Hematopoietic multipotent progenitor cell treated with erythropoietin and hydrocortisone succinate and interleukin-3 and kit ligand, for 6 days (in vitro differentiated cells): ENCODE results near the gene PTGER2.

Source experiments
- DNase-seq: peaks from one replicate; pipeline ENCODE4 v3.0.0-alpha.2; 2015

The PTGER2 gene

GRCh38 chr14:52342849-52343596 lies 28.9 kb downstream of the PTGER2 start:
- no peak for DNase-seq

- DNase-seq = no peak
Observed at GRCh38 chr14:52346778-52347177, 32.7 kb downstream of the PTGER2 start.

DNA sequence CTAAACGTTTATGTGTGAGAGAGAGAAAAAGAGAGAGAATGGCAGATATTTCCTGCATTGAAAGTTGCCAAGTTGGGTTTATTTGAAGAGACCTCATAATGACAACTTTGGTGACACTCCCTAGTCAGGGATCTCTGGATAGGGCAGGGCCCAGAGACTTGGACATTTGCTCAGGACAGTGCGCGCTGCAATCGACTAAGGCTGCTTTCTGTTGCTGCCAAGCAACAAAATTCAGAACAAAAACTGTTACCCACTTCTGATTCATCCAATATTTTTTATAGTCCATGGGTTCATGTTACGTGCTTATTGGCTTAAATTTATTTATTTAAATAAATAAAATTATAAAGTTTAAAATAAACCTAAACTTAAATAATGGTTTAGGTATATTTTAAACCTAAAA lies 34.2 kb downstream of the PTGER2 start:
- DNase-seq = no peak

DNA sequence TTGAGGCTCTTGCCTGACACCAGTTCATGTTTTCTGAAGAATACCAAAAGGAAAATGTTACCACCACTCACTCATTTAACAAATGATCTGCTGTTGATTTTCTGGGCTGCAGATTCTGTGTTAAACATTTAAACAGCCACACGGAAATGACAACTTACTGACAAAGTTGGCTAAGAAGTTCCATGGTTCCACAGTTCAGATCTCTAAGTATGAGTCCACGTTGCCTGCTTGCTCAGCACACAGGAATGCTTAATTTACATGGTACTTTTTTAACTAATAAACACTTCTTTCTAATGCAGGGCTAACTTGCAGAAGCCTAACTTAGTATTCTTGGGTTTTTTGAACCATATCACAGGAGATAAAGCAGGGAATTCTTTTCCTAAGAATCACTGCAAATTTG lies 34.7 kb downstream of the PTGER2 start:
- no peak for DNase-seq

DNA sequence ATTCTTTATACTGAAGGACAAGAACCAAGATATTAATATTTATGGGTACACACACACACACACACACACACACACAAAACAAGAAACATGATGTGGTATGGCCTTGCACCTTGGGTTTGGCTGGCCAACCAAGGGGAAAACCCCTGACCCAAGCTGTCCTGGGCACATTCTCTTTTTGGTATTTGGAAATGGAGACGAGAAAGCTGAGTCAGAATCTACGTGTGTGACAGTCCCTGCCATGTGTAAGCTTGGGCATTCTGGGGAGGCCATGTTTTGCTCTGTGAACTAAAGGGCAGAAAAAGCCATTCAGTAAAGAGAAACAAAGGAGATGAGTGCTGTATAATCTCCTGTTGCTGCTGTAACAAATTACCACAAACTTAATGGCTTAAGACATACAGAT lies 35.6 kb downstream of the PTGER2 start:
- DNase-seq = no peak

DNA sequence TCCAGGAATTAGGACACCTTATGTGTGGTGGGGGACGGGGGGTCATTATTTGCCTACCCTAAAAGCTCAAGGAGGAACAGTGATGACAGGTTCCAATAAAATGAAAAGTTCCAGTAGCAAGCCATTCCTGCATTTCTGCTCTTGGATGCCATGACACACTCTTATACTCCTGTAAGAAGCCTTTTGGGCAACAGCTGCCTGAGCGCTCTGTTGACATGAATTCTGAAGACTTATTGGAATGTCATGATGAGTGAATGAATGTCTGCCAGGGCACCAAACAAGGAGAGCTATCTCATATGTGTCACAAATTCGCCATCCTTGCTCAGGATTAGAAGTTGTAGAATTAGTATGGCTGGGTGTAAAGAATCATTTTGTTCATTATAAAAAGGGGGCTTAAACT lies 36.3 kb downstream of the PTGER2 start:
- DNase-seq = no peak

GRCh38 chr14:52351233-52352060 lies 37.3 kb downstream of the PTGER2 start:
- no peak for DNase-seq

DNA sequence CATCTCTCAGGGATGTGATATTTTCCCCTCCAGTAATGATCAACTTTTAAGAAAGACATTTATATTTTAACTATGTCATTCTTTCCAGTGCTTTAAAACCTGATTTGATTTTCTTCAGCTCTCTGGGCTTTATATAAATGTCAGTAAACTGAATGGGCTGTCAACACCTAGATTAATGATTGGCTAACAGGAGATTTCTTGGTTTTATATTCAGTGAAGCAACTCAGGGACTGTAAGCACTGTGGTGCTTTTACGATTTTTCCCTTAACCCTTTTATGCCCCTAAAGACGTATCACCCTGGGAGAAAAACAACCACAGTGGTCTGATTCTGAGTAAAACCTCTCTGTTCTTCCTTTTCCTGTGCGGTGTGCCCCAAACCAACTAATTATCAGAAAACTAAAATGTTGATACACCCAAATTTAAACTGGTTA lies 38.0 kb downstream of the PTGER2 start:
- peak; percentile 57 for DNase-seq

DNA sequence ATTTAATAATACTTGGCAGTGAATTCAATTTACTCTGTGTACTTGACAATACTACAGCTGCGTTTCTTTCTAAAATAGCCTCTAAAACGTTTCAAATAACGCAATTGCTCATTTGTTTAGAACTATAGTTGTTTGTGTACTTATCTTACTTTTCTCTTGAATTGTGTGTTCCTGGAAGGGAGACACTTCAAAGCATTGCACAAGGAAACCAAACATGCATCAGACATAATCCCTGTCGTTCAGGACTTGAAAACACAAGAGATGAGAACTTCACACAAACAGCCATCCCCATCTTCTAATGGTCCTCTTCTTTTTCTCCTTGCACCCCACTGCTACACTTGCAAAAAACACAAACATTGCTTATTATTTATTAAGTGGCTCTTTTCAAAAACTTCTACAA lies 38.5 kb downstream of the PTGER2 start:
- DNase-seq = peak; percentile 17

- DNase-seq = no peak
Observed at GRCh38 chr14:52354242-52354641, 40.1 kb downstream of the PTGER2 start.

DNA sequence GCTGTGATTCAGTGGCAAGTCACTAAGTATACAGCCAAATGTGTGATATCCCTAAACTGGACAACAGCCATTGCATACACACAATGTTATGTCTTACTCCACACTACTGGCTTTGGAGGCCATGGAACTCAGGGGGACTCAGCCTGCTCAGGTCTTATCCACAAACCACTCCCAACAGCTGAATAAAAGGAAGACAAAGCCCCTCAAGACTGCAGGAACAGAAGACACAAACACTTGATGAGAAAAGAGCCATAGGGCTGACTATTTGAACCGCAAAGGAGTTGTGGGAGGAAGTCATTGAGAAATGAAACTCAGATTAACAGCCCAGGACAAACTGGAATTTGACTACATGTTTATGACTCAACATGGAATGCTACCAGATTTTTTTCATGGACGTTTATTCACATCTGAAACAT lies 40.9 kb downstream of the PTGER2 start:
- DNase-seq = no peak

DNA sequence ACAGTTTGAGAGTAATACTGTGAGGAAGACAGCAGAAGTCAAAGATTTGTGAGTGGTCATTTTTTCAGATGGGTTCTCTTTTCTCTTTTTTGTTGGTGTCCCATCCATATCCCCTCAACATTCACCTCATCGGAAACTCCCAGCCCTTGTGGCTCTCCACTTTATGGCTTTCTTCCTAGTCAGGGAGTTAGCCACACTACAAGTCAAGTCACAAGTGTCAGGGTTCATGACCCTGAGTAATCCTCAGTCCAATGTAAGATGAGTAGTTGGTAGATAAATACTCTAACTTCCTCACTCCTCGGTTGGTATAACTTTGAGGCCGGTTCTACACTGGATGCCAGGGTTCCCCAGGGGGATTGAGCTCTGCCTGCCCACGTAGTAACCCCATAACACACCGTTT lies 41.4 kb downstream of the PTGER2 start:
- no peak for DNase-seq

DNA sequence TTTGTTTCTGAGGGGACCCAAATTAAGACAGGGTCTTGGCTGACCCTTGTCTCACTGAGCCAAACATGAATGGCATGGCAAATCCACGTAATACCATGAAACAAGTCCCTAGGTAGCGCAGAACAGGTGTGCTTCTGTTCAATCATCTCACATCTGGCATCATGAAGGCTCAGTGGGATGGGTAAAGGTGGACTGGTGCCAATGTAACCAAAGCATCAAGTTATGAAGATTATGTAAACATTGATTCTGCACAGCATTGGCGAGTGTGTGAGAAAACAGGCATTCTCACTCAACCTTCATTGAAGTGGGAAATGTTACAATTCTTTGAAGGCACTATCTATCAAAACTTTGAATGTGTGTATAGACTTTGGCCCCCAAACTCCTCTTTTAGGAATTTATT lies 41.9 kb downstream of the PTGER2 start:
- no peak for DNase-seq

DNA sequence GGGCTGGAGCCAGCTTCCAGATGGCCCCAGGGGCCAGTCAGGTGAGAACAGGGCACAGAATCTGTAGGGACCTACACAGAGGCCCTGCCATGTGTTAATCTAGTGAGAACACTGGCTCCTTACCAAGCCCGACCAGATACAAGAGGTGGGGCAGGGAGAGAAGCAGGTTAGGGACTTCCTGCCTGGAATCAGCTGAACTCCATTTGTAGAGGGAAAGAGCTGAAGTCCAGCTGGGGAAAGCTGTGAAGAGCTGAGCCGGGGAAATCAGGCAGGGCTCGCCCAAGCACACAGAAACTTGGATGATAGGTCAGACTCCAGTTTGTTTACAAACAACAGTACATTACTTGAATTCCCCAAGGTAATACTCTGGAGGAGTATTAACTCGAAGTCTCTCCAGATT lies 46.7 kb downstream of the PTGER2 start:
- DNase-seq = no peak

GRCh38 chr14:52363041-52363704 lies 49.1 kb downstream of the PTGER2 start:
- no peak for DNase-seq

GRCh38 chr14:52363961-52364360 lies 49.8 kb downstream of the PTGER2 start:
- no peak for DNase-seq

GRCh38 chr14:52365071-52365470 lies 51.0 kb downstream of the PTGER2 start:
- DNase-seq = no peak

GRCh38 chr14:52366796-52367315 lies 52.7 kb downstream of the PTGER2 start:
- DNase-seq = no peak

GRCh38 chr14:52369305-52369801 lies 55.2 kb downstream of the PTGER2 start:
- no peak for DNase-seq

GRCh38 chr14:52370406-52370935 lies 56.4 kb downstream of the PTGER2 start:
- DNase-seq = no peak

DNA sequence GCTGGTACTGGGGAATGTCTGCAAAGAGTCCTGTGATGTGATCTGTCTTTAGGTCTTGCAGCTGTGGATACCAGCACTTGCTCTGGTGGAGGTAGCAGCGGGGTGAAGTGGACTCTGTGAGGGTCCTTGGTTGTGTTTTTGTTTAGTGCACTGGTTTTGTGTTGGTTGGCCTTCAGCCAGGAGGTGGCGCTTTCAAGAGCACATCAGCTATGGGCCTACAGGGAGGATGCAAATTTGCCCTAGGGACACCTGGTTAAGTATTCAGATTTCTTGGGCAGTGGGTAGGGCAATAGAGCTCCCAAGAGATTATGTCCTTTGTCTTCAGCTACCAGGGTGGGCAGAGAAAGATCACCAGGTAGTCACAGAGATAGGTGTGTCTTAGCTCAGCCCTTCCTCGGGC lies 63.8 kb downstream of the PTGER2 start:
- no peak for DNase-seq
